Mononuclear cell (primary cell): ENCODE measurements around the gene VPS41. TPM values are rescaled to one million over a fixed set of nuclear protein-coding genes. Genes with fewer than 3 reads are reported as not detected.

Experiments used
- H3K27me3 ChIP-seq: 2 replicates; pipeline ENCODE4 v1.6.0; 2011; ENCODE audit warnings: low read length, control low read depth; ENCODE audit not compliant: insufficient read depth
- H3K4me1 ChIP-seq: 2 replicates; pipeline ENCODE4 v1.5.1; 2011; ENCODE audit warnings: mild to moderate bottlenecking, low read length, control low read depth; ENCODE audit not compliant: insufficient read depth
- H3K4me3 ChIP-seq: 2 replicates; pipeline ENCODE4 v1.5.1; 2011; ENCODE audit warnings: mild to moderate bottlenecking, low read length, moderate library complexity
- H3K9me3 ChIP-seq: 2 replicates; pipeline ENCODE4 v1.5.1; 2011; ENCODE audit warnings: low read depth, mild to moderate bottlenecking, control low read depth, low read length
- total RNA-seq: library from RNA; depleted of rRNA; stranded (reverse); fragments of >200 nt; gene quantifications from one replicate; pipeline ENCODE4 v1.2.3, GENCODE V29; 2012

VPS41 gene
- total RNA-seq, 1 donor, result 28.3 TPM

DNA sequence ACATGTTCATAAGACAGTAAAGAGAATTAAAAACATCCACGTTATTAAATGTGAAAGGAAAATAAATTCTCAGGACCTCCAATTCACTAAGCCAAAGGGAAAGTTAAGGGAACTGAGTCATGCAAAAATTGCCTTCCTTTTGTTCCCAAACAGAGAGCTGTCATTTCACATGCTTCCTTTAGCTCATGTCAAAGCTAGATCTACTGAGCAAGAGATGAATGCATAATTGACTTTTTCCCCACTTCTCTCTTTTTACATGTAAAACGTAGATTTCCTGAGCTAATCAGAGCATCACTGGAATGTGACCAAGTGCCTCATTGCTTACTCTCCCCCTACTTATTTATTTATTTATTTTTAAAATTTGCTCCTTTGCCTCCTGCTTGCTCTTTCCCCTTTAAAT, 148.8 kb downstream of the VPS41 start:
- Histone ChIP-seq H3K4me1 (no peaks in the 10 kb centered on the region), H3K9me3 (no peaks in the 10 kb centered on the region), H3K27me3 (no peaks in the 10 kb centered on the region)

DNA sequence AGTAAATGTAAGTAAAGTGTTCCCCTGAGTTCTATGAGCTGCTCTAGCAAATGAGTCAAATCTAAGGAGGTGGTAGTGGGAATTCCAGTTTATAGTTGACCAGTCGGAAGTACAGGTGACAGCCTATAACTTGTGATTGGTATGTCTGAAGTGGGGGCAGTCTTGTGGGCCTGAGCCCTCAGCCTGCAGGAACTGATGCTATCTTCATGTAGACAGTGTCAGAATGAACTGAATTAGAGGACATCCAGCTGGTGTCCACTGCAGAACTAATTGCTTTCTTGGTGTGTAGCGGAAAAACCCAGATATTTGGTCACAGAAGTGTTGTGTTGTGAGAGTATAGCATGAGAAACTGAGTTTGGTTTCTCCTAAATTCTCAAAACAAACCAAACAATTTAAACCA, 150.0 kb downstream of the VPS41 start:
- H3K9me3 ChIP-seq, result no peaks in the 10 kb centered on the region
- H3K4me3 ChIP-seq, result no peak overlapping the region
- H3K4me1 ChIP-seq, result no peaks in the 10 kb centered on the region
- H3K27me3 ChIP-seq, result no peaks in the 10 kb centered on the region

More for the DNA sequence above, 148.8 kb downstream of the VPS41 start:
- H3K4me3 ChIP-seq, result no peak overlapping the region

DNA sequence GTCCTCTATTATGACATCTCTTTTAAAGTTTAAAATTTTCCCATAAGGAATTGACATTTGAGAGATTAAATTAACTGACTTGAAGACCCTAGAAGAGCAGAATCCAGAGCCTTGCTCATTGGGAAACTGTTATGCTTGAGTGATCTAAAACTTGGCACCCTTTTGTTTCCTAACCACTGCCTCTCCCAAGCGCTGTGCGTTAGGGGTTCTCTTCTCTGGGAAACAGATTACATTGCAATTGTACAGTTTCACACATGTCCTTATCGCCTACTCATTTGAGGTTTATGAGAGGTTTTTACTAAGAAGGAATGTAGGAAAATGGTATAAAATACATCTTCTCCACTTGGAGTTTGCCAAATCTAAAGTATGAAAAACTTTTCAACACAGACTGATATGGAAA, 151.1 kb downstream of the VPS41 start:
- no peaks in the 10 kb centered on the region for H3K4me1 ChIP-seq
- H3K9me3 ChIP-seq, result no peaks in the 10 kb centered on the region
- H3K4me3 ChIP-seq, result no peak overlapping the region
- H3K27me3 ChIP-seq, result no peaks in the 10 kb centered on the region

DNA sequence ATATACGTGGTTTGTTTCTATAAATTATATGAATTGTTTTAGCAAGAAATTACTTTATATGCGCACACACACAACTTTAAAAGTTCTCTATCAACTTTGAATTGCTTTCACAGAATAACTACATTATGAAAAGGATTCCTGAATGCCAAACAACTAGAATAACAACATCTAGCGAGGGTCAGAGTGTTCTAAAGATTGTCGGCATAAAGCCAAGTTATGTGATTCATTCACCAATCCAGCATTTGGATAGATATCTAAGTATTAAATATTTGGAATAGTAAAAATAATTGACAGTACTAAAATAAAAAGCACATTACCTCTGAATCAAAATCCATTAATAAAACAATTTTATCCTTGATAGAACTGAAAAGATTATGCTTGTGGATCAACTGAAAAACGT, 152.5 kb downstream of the VPS41 start:
- Histone ChIP-seq H3K9me3 (no peaks in the 10 kb centered on the region), H3K27me3 (no peaks in the 10 kb centered on the region), H3K4me3 (no peak overlapping the region), H3K4me1 (no peaks in the 10 kb centered on the region)

DNA sequence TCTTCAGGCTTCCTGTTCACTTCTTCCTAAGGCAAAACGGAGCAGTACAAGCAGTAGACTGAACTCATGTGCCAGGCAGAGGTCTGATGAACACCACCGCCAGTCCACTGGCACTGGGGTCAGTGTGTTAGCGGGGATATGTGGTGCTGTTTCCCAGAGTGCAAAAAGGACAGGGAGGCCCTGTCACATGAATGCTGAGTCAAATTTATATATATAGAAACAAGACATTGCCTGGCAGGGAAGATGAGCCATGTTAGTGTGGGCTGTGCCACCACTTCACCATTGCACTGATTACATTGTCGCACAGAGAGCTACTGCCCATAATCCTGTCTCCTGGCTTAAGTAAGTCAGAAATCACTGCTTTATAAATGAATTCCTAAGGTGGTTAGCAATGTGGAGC, 155.6 kb downstream of the VPS41 start:
- no peaks in the 10 kb centered on the region for H3K9me3 ChIP-seq
- H3K4me3 ChIP-seq, result no peak overlapping the region
- no peaks in the 10 kb centered on the region for H3K27me3 ChIP-seq
- H3K4me1 ChIP-seq, result no peaks in the 10 kb centered on the region

DNA sequence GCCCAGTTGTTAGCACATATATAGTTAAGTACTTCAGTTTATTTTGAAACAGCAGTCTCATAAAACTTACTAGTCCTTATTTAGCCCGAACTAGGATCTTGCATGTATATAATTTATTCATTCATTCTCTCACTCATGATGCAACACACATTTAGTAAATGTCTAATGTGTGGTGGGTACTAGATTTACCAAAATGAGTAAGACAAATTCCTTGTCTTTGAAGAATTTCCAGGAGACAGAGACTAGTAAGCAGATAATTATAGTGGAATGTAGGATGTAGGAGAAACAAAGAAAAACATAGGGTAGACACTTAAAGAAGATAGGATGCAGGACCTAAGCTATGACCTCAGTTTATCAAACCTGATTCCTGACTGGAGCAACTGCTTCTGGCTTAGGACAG, 157.6 kb downstream of the VPS41 start:
- H3K27me3 ChIP-seq, result no peaks in the 10 kb centered on the region
- H3K4me1 ChIP-seq, result no peaks in the 10 kb centered on the region
- H3K4me3 ChIP-seq, result no peak overlapping the region
- no peaks in the 10 kb centered on the region for H3K9me3 ChIP-seq

GRCh38 chr7:38748056-38748610, 160.9 kb downstream of the VPS41 start:
- Histone ChIP-seq H3K4me1 (no peaks in the 10 kb centered on the region), H3K9me3 (no peaks in the 10 kb centered on the region), H3K27me3 (no peaks in the 10 kb centered on the region), H3K4me3 (no peak overlapping the region)

- Histone ChIP-seq H3K9me3 (no peaks in the 10 kb centered on the region), H3K4me3 (no peak overlapping the region), H3K27me3 (no peaks in the 10 kb centered on the region), H3K4me1 (no peaks in the 10 kb centered on the region)
Observed at GRCh38 chr7:38746438-38746837, 162.6 kb downstream of the VPS41 start.

GRCh38 chr7:38744746-38745145, 164.2 kb downstream of the VPS41 start:
- no peaks in the 10 kb centered on the region for H3K27me3 ChIP-seq
- H3K4me3 ChIP-seq, result no peak overlapping the region
- no peaks in the 10 kb centered on the region for H3K4me1 ChIP-seq
- no peaks in the 10 kb centered on the region for H3K9me3 ChIP-seq

DNA sequence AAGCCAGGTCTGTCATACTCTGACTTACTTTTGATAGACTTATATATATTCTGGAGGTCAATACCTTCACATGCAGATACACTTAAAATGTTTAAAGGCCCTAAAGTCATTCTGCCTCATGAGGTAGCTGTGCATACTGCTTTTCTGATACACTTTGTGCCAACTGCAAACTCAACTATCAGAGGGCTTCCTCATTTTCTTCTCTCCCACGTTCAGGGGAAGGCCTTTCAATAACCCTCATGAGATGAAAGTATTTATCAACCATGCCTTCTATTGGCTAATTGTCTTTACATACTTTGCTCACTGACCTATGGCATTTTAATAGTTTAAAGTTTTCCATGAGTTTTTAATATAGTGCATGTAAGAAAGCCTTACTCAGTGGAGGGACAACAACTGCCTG, 165.1 kb downstream of the VPS41 start:
- H3K9me3 ChIP-seq, result no peaks in the 10 kb centered on the region
- no peaks in the 10 kb centered on the region for H3K27me3 ChIP-seq
- H3K4me1 ChIP-seq, result no peaks in the 10 kb centered on the region
- no peak overlapping the region for H3K4me3 ChIP-seq

DNA sequence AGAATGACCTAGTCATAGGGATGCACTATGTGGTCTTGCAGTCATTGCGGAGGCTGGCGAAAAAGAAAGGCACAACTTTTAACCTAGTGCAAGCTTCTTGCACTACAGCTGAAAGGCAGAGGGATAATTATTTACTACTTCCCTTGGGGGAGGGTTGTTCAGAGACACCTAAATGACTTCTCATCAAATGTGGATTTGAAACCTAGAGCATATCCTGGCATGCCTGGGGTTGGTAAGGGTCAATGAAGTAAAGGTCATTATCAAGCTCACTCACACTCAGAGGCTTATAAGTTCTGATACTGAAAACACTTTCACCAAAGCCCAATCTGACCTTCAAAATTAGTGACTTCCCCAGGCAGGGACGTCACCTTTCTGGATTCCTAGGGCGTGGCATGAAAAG, 168.9 kb downstream of the VPS41 start:
- no peaks in the 10 kb centered on the region for H3K9me3 ChIP-seq
- no peak overlapping the region for H3K4me3 ChIP-seq
- H3K27me3 ChIP-seq, result no peaks in the 10 kb centered on the region
- H3K4me1 ChIP-seq, result no peaks in the 10 kb centered on the region

DNA sequence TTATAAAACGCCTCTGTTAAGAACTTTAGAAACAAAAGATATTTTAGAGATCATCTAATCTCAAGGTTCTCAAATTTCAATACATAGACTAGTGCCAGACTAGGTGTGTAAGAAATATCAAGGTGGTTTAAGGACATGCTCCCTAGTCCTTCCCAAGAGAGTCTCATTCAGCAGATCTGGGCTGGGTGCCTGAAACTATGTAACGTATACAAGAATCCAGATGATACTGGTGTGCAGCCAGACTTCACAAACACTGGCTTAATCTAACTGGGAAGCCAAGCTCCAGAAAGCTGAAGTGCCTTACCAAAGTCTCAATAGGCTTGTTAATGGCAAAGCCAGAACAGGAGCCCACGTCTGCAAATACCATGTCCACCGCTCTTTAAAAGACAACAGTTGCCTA, 172.9 kb downstream of the VPS41 start:
- no peak overlapping the region for H3K4me3 ChIP-seq
- H3K27me3 ChIP-seq, result no peaks in the 10 kb centered on the region
- no peaks in the 10 kb centered on the region for H3K9me3 ChIP-seq
- H3K4me1 ChIP-seq, result no peaks in the 10 kb centered on the region

DNA sequence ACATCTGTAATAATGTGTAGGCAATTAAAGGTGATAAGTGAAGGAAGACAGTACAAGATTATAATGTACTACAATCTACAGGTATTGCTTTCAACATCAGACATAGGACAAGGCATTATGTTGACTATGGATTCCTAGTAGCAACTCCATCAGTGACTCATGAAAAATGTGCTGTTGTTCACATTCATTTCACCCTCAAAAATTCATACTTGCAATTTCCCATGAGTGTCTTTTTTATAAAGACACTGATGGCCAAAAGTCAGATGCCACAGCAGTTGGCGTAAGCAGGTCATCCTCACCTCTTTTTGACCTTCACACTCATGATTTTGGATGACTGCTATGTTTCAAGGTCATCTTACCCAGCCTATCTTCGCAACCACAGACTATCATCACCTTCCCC, 177.8 kb downstream of the VPS41 start:
- Histone ChIP-seq H3K27me3 (no peaks in the 10 kb centered on the region), H3K4me3 (no peak overlapping the region), H3K9me3 (no peaks in the 10 kb centered on the region), H3K4me1 (no peaks in the 10 kb centered on the region)

GRCh38 chr7:38728145-38728544, 180.8 kb downstream of the VPS41 start:
- H3K4me1 ChIP-seq, result no peaks in the 10 kb centered on the region
- H3K27me3 ChIP-seq, result no peaks in the 10 kb centered on the region
- no peak overlapping the region for H3K4me3 ChIP-seq
- H3K9me3 ChIP-seq, result no peaks in the 10 kb centered on the region

- Histone ChIP-seq H3K27me3 (no peaks in the 10 kb centered on the region), H3K9me3 (no peaks in the 10 kb centered on the region), H3K4me1 (no peaks in the 10 kb centered on the region), H3K4me3 (no peak overlapping the region)
Observed at GRCh38 chr7:38727184-38727940, 181.6 kb downstream of the VPS41 start.

DNA sequence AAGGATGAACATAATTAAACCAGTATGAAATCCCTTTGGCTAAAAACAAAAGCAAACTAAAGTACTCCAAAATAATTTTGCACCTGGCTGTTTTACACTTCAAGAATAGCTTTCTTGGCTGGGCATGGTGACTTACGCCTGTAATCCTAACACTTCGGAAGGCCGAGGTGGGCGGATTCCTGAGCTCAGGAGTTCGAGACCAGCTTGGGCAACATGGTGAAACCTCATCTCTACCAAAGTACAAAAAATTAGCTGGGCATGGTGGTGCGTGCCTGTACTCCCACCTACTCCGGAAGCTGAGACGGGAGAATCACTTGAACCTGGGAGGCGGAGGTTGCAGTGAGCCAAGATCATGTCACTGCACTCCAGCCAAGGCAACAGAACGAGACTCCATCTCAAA, 185.7 kb downstream of the VPS41 start:
- H3K9me3 ChIP-seq, result no peaks in the 10 kb centered on the region
- H3K4me3 ChIP-seq, result no peak overlapping the region
- H3K4me1 ChIP-seq, result no peaks in the 10 kb centered on the region
- no peaks in the 10 kb centered on the region for H3K27me3 ChIP-seq
